Measurements from ENCODE around the gene ADAMTS2. TPM values are rescaled to one million over a fixed set of nuclear protein-coding genes. Genes with fewer than 3 reads are reported as not detected.

ADAMTS2 gene
- total and polyA plus RNA-seq, 2 donors (not counting 3 experiments of a cell fraction or from before 2014, with no cell fraction given), result not detected

DNA sequence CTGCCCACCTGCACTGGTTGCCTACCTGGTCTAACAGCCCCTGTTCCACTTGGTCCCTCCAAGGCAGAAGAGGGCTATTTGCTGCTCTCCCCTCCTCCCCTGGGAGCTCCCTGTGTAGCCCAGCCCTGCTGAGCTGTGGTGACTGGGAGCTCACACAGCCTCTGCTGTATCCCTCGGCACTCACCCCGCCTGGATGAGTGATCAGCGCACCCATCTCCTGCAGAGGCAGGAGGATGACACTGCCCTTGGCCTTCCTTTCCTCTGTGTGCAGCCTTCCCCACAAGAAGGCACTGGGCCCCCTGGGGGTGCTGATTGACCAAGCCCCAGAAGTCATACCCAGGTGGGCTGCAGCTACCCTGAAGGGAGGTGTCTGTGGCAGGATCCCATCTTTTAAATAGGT lies 134.2 kb downstream of the ADAMTS2 start:
- CTCF ChIA-PET, result no interaction called here
- FAIRE-seq (no peak), DNase-seq (ENCODE audit: low read depth, low spot score) (no peak)
- Histone ChIP-seq H3K4me2 (ENCODE audit: insufficient read depth, low read length) (no peak overlapping the region), H3K36me3 (ENCODE audit: control insufficient read depth in 2 of 2, extremely low read depth in 1 of 2, insufficient read depth in 2 of 2, low read length in 2 of 2) (no peaks in the 10 kb centered on the region), H3K79me2 (ENCODE audit: control insufficient read depth, insufficient read depth, low read length) (no peaks in the 10 kb centered on the region), H3K4me1 (ENCODE audit: control insufficient read depth, extremely low read depth, insufficient read depth, low read length) (no peaks in the 10 kb centered on the region), H3K9me1 (replicated peaks; ENCODE audit: control insufficient read depth, extremely low read depth, insufficient read depth, low read length) (no peaks in the 10 kb centered on the region), H3K9ac (replicated peaks; ENCODE audit: extremely low read depth, insufficient read depth, low read length) (no peak overlapping the region), H3K4me3 (replicated peaks in 1 of 3; ENCODE audit: insufficient read depth in 1 of 3, low read depth in 1 of 3, low read length in 3 of 3) (no peak overlapping the region), H3K27me3 (ENCODE audit: control insufficient read depth in 2 of 2, insufficient read depth in 2 of 2, low read length in 2 of 2) (no peaks in the 10 kb centered on the region), H3K9me3 (replicated peaks; ENCODE audit: control insufficient read depth, insufficient read depth, low read length) (peaks cover 6% of the 10 kb centered on the region), H2AFZ (ENCODE audit: low read depth, low read length) (no peak overlapping the region), H4K20me1 (replicated peaks; ENCODE audit: control insufficient read depth, extremely low read depth, insufficient read depth, low read length) (no peaks in the 10 kb centered on the region), H3K27ac (ENCODE audit: insufficient read depth, low read depth, low read length) (no peak overlapping the region)
- dilution Hi-C loops (cut with MboI; ENCODE audit: extremely low pct_ligation_motif_present, low sequenced_read_pairs), result no loop called here
- intact Hi-C loops (cut with micrococcal nuclease), result no loop called here
- BruUV-seq (replicated peaks), result no TSS peak
- TF ChIP-seq POLR2A (IDR thresholded peaks at IDR 0.05; ENCODE audit: low read depth, low read length) (no peak), EZH2 (IDR thresholded peaks at IDR 0.05; ENCODE audit: borderline replicate concordance, low read depth, low read length, severe bottlenecking) (no peak), JUN (IDR thresholded peaks at IDR 0.05; ENCODE audit: borderline replicate concordance, insufficient read depth, insufficient read length, low read depth) (no peak), FOS (IDR thresholded peaks at IDR 0.05; ENCODE audit: borderline replicate concordance, insufficient read depth, low read length) (no peak), GATA2 (IDR thresholded peaks at IDR 0.05; ENCODE audit: insufficient read depth, insufficient read length, low read depth, low read length) (no peak)
- TF ChIP-seq, protein P1, sequence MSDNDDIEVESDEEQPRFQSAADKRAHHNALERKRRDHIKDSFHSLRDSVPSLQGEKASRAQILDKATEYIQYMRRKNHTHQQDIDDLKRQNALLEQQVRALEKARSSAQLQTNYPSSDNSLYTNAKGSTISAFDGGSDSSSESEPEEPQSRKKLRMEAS (IDR thresholded peaks at IDR 0.05; ENCODE audit: insufficient read depth, insufficient read length), result no peak
- POLR2A ChIA-PET, result no interaction called here

DNA sequence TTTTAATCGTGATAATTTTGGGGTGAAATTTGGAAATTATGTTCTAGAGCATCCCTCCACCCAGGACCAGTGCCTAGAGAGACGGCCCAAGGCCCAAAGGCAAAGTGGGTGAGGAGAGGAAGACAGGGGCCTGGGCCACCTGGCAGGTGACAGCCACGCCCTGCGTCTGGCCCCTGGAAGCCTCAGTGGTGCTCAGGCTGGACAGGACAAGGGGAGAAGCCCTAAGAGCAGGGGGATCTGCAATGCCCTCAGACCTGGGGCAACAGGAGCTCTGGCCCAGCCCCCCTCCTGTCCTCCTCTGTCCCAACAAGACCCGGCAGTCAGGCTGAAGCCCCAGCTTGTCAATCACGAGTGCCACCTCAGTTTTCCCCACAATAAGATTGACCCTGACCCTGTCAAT lies 134.8 kb downstream of the ADAMTS2 start:
- no peak overlapping the region for H3K4me3 ChIP-seq (replicated peaks in 1 of 3; ENCODE audit: insufficient read depth in 1 of 3, low read depth in 1 of 3, low read length in 3 of 3)
- H3K36me3 ChIP-seq (ENCODE audit: control insufficient read depth in 2 of 2, extremely low read depth in 1 of 2, insufficient read depth in 2 of 2, low read length in 2 of 2), result no peaks in the 10 kb centered on the region
- dilution Hi-C loops (cut with MboI; ENCODE audit: extremely low pct_ligation_motif_present, low sequenced_read_pairs), result no loop called here
- no peak overlapping the region for H2AFZ ChIP-seq (ENCODE audit: low read depth, low read length)
- no TSS peak for BruUV-seq (replicated peaks)
- intact Hi-C loops (cut with micrococcal nuclease), result no loop called here
- DNase-seq (ENCODE audit: low read depth, low spot score) (no peak), FAIRE-seq (no peak)
- no peaks in the 10 kb centered on the region for H3K79me2 ChIP-seq (ENCODE audit: control insufficient read depth, insufficient read depth, low read length)
- H3K9me1 ChIP-seq (replicated peaks; ENCODE audit: control insufficient read depth, extremely low read depth, insufficient read depth, low read length), result no peaks in the 10 kb centered on the region
- ChIA-PET POLR2A (no interaction called here), CTCF (no interaction called here)
- no peaks in the 10 kb centered on the region for H3K27me3 ChIP-seq (ENCODE audit: control insufficient read depth in 2 of 2, insufficient read depth in 2 of 2, low read length in 2 of 2)
- no peak overlapping the region for H3K27ac ChIP-seq (ENCODE audit: insufficient read depth, low read depth, low read length)
- no peak overlapping the region for H3K9ac ChIP-seq (replicated peaks; ENCODE audit: extremely low read depth, insufficient read depth, low read length)
- H4K20me1 ChIP-seq (replicated peaks; ENCODE audit: control insufficient read depth, extremely low read depth, insufficient read depth, low read length), result no peaks in the 10 kb centered on the region
- H3K4me1 ChIP-seq (ENCODE audit: control insufficient read depth, extremely low read depth, insufficient read depth, low read length), result no peaks in the 10 kb centered on the region
- TF ChIP-seq GATA2 (IDR thresholded peaks at IDR 0.05; ENCODE audit: insufficient read depth, insufficient read length, low read depth, low read length) (no peak), FOS (IDR thresholded peaks at IDR 0.05; ENCODE audit: borderline replicate concordance, insufficient read depth, low read length) (no peak), POLR2A (IDR thresholded peaks at IDR 0.05; ENCODE audit: low read depth, low read length) (no peak)
- TF ChIP-seq, protein P1 (IDR thresholded peaks at IDR 0.05; ENCODE audit: insufficient read depth, insufficient read length), result no peak
- no peak overlapping the region for H3K4me2 ChIP-seq (ENCODE audit: insufficient read depth, low read length)
- peaks cover 6% of the 10 kb centered on the region for H3K9me3 ChIP-seq (replicated peaks; ENCODE audit: control insufficient read depth, insufficient read depth, low read length)
